ENCODE data around the gene MAP2K6.
"Not testable (repeated sequence)": the region's sequence is repeated elsewhere in the genome, so short reads cannot be mapped to it uniquely, and the experiment has no call there.

Gene MAP2K6

GRCh38 chr17:69468207-69468606 lies 53.7 kb downstream of the MAP2K6 start:
- DNase-seq (ENCODE audit: low read depth, low spot score) = no peak
- Histone ChIP-seq H3K36me3 (ENCODE audit: insufficient read depth, low read length) (no peaks in the 10 kb centered on the region), H3K9ac (ENCODE audit: insufficient read length) (no peak overlapping the region), H3K9me3 (ENCODE audit: low read depth, low read length) (no peaks in the 10 kb centered on the region), H3K4me3 (no peak overlapping the region), H3K27ac (no peak overlapping the region)
- no peak for TF ChIP-seq FOXP2 (optimal IDR thresholded peaks at IDR 0.05; ENCODE audit: control extremely low read depth, extremely low read length, insufficient read depth)
- TF ChIP-seq POLR2AphosphoS5 (IDR thresholded peaks at IDR 0.05; ENCODE audit: borderline replicate concordance, low read depth, low read length) = no peak
- no peak for TF ChIP-seq EZH2 (IDR thresholded peaks at IDR 0.05)

- no peak overlapping the region for H3K27ac ChIP-seq
- DNase-seq (ENCODE audit: low read depth, low spot score) = no peak
- no peak overlapping the region for H3K4me3 ChIP-seq
- no peaks in the 10 kb centered on the region for H3K9me3 ChIP-seq (ENCODE audit: low read depth, low read length)
- no peak for TF ChIP-seq POLR2AphosphoS5 (IDR thresholded peaks at IDR 0.05; ENCODE audit: borderline replicate concordance, low read depth, low read length)
- no peak for TF ChIP-seq FOXP2 (optimal IDR thresholded peaks at IDR 0.05; ENCODE audit: control extremely low read depth, extremely low read length, insufficient read depth)
- no peak for TF ChIP-seq EZH2 (IDR thresholded peaks at IDR 0.05)
- no peak overlapping the region for H3K9ac ChIP-seq (ENCODE audit: insufficient read length)
- H3K36me3 ChIP-seq (ENCODE audit: insufficient read depth, low read length) = no peaks in the 10 kb centered on the region
Observed at GRCh38 chr17:69470702-69471101, 56.2 kb downstream of the MAP2K6 start.

- no peak overlapping the region for H3K9ac ChIP-seq (ENCODE audit: insufficient read length)
- no peak for DNase-seq (ENCODE audit: low read depth, low spot score)
- TF ChIP-seq FOXP2 (optimal IDR thresholded peaks at IDR 0.05; ENCODE audit: control extremely low read depth, extremely low read length, insufficient read depth) = no peak
- no peak for TF ChIP-seq POLR2AphosphoS5 (IDR thresholded peaks at IDR 0.05; ENCODE audit: borderline replicate concordance, low read depth, low read length)
- TF ChIP-seq EZH2 (IDR thresholded peaks at IDR 0.05) = no peak
- no peak overlapping the region for H3K4me3 ChIP-seq
- no peaks in the 10 kb centered on the region for H3K36me3 ChIP-seq (ENCODE audit: insufficient read depth, low read length)
- H3K9me3 ChIP-seq (ENCODE audit: low read depth, low read length) = no peaks in the 10 kb centered on the region
- H3K27ac ChIP-seq = no peak overlapping the region
Observed at GRCh38 chr17:69471406-69471805, 56.9 kb downstream of the MAP2K6 start.

- Histone ChIP-seq H3K9ac (ENCODE audit: insufficient read length) (no peak overlapping the region), H3K27ac (no peak overlapping the region), H3K9me3 (ENCODE audit: low read depth, low read length) (no peaks in the 10 kb centered on the region), H3K4me3 (no peak overlapping the region), H3K36me3 (ENCODE audit: insufficient read depth, low read length) (no peaks in the 10 kb centered on the region)
- no peak for DNase-seq (ENCODE audit: low read depth, low spot score)
- TF ChIP-seq FOXP2 (optimal IDR thresholded peaks at IDR 0.05; ENCODE audit: control extremely low read depth, extremely low read length, insufficient read depth) (no peak), EZH2 (IDR thresholded peaks at IDR 0.05) (no peak), POLR2AphosphoS5 (IDR thresholded peaks at IDR 0.05; ENCODE audit: borderline replicate concordance, low read depth, low read length) (no peak)
Observed at GRCh38 chr17:69473841-69474831, 59.6 kb downstream of the MAP2K6 start.

GRCh38 chr17:69477204-69477902 lies 62.9 kb downstream of the MAP2K6 start:
- Histone ChIP-seq H3K9me3 (ENCODE audit: low read depth, low read length) (no peaks in the 10 kb centered on the region), H3K27ac (no peak overlapping the region), H3K9ac (ENCODE audit: insufficient read length) (no peak overlapping the region), H3K4me3 (no peak overlapping the region), H3K36me3 (ENCODE audit: insufficient read depth, low read length) (no peaks in the 10 kb centered on the region)
- no peak for DNase-seq (ENCODE audit: low read depth, low spot score)
- TF ChIP-seq FOXP2 (optimal IDR thresholded peaks at IDR 0.05; ENCODE audit: control extremely low read depth, extremely low read length, insufficient read depth) = no peak
- no peak for TF ChIP-seq POLR2AphosphoS5 (IDR thresholded peaks at IDR 0.05; ENCODE audit: borderline replicate concordance, low read depth, low read length)
- no peak for TF ChIP-seq EZH2 (IDR thresholded peaks at IDR 0.05)

GRCh38 chr17:69477903-69478266 lies 63.4 kb downstream of the MAP2K6 start:
- Histone ChIP-seq H3K4me3 (no peak overlapping the region), H3K9ac (ENCODE audit: insufficient read length) (no peak overlapping the region), H3K27ac (no peak overlapping the region), H3K9me3 (ENCODE audit: low read depth, low read length) (no peaks in the 10 kb centered on the region), H3K36me3 (ENCODE audit: insufficient read depth, low read length) (no peaks in the 10 kb centered on the region)
- no peak for DNase-seq (ENCODE audit: low read depth, low spot score)
- TF ChIP-seq FOXP2 (optimal IDR thresholded peaks at IDR 0.05; ENCODE audit: control extremely low read depth, extremely low read length, insufficient read depth) (no peak), POLR2AphosphoS5 (IDR thresholded peaks at IDR 0.05; ENCODE audit: borderline replicate concordance, low read depth, low read length) (no peak), EZH2 (IDR thresholded peaks at IDR 0.05) (no peak)

- no peak for DNase-seq (ENCODE audit: low read depth, low spot score)
- H3K27ac ChIP-seq = no peak overlapping the region
- H3K9me3 ChIP-seq (ENCODE audit: low read depth, low read length) = no peaks in the 10 kb centered on the region
- H3K36me3 ChIP-seq (ENCODE audit: insufficient read depth, low read length) = no peaks in the 10 kb centered on the region
- H3K4me3 ChIP-seq = no peak overlapping the region
- no peak overlapping the region for H3K9ac ChIP-seq (ENCODE audit: insufficient read length)
- TF ChIP-seq EZH2 (IDR thresholded peaks at IDR 0.05) = no peak
- TF ChIP-seq POLR2AphosphoS5 (IDR thresholded peaks at IDR 0.05; ENCODE audit: borderline replicate concordance, low read depth, low read length) = no peak
- TF ChIP-seq FOXP2 (optimal IDR thresholded peaks at IDR 0.05; ENCODE audit: control extremely low read depth, extremely low read length, insufficient read depth) = no peak
Observed at GRCh38 chr17:69478916-69479315, 64.4 kb downstream of the MAP2K6 start.

- DNase-seq (ENCODE audit: low read depth, low spot score); H3K36me3 ChIP-seq (ENCODE audit: insufficient read depth, low read length); H3K4me3 ChIP-seq; H3K9ac ChIP-seq (ENCODE audit: insufficient read length); H3K9me3 ChIP-seq (ENCODE audit: low read depth, low read length); H3K27ac ChIP-seq: not testable (repeated sequence)
Observed at GRCh38 chr17:69479756-69480155, 65.3 kb downstream of the MAP2K6 start.

Data from SK-N-MC (cell line).